LNCaP clone FGC (cell line): Measurements from ENCODE around the gene TRIOBP.

Experiments used
- DNase-seq: peaks from one replicate; pipeline ENCODE4 v3.0.0-alpha.2; 2011; ENCODE audit warnings: low read depth
- H3K4me3 ChIP-seq: 2 replicates; pipeline ENCODE4 v1.5.1; 2011; ENCODE audit warnings: mild to moderate bottlenecking, low read depth, low read length, control low read depth
- CTCF ChIP-seq: IDR thresholded peaks from 2 replicates; pipeline ENCODE4 v1.5.1; 2012; ENCODE audit warnings: mild to moderate bottlenecking; ENCODE audit not compliant: control insufficient read depth, insufficient read depth; ENCODE audit errors: extremely low read depth

The TRIOBP gene

GRCh38 chr22:37753746-37754145 lies 56.9 kb downstream of the TRIOBP start:
- H3K4me3 ChIP-seq, result no peak overlapping the region
- no peak for TF ChIP-seq CTCF
- no peak for DNase-seq

- DNase-seq, result no peak
- no peak for TF ChIP-seq CTCF
- H3K4me3 ChIP-seq, result no peak overlapping the region
Observed at GRCh38 chr22:37757663-37758062, 60.8 kb downstream of the TRIOBP start.

GRCh38 chr22:37758694-37759093 lies 61.8 kb downstream of the TRIOBP start:
- TF ChIP-seq CTCF, result no peak
- no peak for DNase-seq
- H3K4me3 ChIP-seq, result no peak overlapping the region

DNA sequence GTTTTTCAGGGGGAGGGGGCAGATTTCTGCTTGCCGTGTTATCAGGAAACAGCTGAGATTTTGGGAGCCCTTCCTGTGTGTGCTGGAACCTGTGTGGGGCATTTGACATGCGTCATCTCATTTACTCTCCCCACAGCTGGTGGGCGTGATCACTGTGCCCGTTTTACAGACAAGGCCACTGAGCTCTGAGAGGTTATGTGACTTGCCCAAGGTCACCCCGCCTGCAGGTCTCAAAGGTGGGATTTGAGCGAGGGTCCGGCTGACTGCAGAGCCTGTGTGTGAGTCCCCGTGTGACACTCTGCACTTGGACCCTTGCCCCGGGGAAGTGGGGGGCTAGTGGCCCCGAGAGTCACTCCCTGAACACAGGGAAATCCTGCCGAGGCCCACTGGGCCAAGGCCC lies 62.4 kb downstream of the TRIOBP start:
- no peak for DNase-seq
- no peak overlapping the region for H3K4me3 ChIP-seq
- no peak for TF ChIP-seq CTCF

DNA sequence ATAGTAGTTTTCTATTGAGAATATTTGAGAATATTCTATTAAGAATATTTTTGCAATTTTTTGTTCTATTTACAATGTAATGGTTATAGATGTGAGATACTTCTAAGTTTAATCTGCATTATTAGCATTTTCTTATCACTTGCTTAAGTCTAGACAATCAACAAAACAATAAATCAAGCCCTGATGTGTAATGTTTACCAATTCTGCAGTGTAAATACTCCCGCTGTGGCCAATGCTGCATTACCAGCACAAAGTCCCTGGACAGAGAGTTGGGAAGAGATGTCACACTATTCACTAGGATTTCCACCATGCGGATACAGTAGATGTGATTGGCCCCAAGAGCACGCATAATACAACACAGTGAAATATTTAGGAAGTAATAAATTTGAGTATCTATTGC lies 63.3 kb downstream of the TRIOBP start:
- no peak for TF ChIP-seq CTCF
- DNase-seq, result no peak
- H3K4me3 ChIP-seq, result no peak overlapping the region

GRCh38 chr22:37762389-37762836 lies 65.6 kb downstream of the TRIOBP start:
- TF ChIP-seq CTCF, result no peak
- DNase-seq, result no peak
- H3K4me3 ChIP-seq, result no peak overlapping the region

DNA sequence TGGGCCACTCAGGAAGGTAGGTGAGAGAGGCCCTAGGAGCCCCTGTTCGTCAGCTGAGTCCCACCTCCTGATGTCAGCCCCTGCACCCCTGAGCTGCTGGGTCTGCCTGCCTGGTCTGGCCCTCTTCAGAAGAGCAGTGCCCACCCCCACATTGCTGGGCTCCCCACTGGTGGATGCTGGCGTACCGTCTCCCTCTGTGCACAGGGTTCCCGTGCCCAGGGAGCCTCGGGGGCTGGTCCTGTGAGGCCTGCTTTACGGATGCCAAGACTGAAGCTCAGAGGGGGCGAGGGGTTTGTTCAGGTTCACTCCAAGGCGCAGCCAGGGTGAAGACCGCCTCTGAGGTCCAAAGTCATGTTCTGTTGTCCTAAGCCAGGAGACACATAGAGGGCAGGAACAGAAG lies 66.2 kb downstream of the TRIOBP start:
- no peak for TF ChIP-seq CTCF
- H3K4me3 ChIP-seq, result no peak overlapping the region
- no peak for DNase-seq
